ENCODE measurements around the gene B4GALNT3. TPM values are rescaled to one million over a fixed set of nuclear protein-coding genes. Genes with fewer than 3 reads are reported as not detected.

Gene B4GALNT3
- total RNA-seq, 1 donor from 2014 or later = 43.4 TPM

DNA sequence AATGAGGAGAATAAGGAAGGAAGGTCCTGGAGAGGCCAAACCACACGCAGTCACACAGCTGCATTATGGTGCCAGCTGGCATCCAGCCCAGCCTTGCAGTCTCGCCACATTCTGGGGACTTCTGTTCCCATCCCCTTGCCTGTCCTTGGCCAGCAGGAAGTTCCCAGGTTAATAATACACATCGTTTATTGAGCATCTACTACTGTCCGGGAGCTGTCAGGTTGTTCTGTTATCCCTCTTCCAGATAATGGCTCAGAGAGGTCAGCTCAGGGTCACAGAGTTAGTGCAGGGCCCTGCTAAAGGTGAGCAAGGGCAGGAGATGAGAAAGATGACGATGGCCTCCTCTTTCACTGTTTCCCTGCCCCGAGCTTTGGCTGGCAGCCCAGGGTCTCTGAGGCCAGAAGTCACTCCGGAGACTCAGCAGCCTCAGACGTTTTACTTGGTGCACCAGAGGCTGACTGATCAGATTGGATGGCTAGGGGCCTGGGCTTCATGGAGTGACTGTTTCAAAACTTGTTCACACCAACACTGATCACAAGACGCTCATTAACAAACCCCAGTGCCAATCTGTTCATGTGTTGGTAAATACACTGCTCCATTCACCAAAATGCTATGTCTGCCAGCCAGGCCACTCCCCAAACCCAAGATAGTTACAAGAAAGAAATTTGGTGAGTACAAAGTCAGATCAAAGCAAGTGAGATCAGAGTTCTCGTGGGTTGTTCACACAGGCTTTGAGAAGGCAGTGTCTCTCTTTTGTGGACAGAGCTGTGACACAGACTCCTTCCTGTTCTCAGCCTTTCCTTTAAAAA lies 79.2 kb downstream of the B4GALNT3 start:
- H3K27me3 ChIP-seq (ENCODE audit: low read depth) = no peaks in the 10 kb centered on the region
- peak overlapping the region; percentile 4 for H3K27ac ChIP-seq (replicated peaks)
- no peak overlapping the region for H3K4me3 ChIP-seq
- H3K9me3 ChIP-seq (replicated peaks) = no peaks in the 10 kb centered on the region
- DNase-seq = peak; percentile 69
- no peaks in the 10 kb centered on the region for H3K36me3 ChIP-seq
- H3K4me1 ChIP-seq = peaks cover 35% of the 10 kb centered on the region
- TF ChIP-seq CTCF (IDR thresholded peaks at IDR 0.05; ENCODE audit: borderline replicate concordance) = no peak
- intact Hi-C loops (cut with micrococcal nuclease) = no loop called here

DNA sequence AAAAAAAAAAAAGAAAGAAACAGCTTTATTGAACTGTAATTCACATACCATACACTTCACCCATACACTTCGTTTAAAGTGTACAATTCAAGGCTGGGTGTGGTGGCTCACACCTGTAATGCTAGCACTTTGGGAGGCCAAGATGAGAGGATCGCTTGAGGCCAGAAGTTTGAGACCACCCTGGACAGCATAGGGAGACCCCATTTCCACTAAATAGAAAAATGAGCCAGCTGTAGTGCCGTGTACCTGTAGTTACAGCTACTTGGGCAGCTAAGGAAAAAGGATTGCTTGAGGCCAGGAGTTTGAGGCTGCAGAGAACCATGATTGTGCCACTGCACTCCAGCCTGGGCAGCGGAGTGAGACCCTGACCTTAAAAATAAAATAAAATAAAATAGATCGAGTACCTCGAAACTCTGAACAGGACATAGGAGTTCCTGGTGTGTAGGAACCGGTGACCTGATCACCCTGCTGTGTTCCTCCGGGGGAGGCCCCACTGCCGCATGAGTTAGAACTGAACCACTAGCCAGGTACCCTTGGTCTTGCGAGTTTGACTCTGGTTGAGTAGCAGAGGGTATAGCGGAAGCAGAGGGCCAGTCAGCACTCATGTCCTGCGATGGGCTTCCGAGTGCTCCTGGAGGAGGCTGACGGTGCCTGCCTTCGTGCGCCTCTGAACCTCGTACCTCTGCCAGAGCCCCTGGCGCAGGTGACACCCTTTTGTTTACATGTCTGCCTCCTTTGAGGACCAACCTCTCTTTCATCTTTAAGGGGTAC lies 80.0 kb downstream of the B4GALNT3 start:
- H3K9me3 ChIP-seq (replicated peaks) = no peaks in the 10 kb centered on the region
- no peak overlapping the region for H3K27ac ChIP-seq (replicated peaks)
- H3K36me3 ChIP-seq = no peaks in the 10 kb centered on the region
- DNase-seq = no peak
- no peak overlapping the region for H3K4me3 ChIP-seq
- no peaks in the 10 kb centered on the region for H3K27me3 ChIP-seq (ENCODE audit: low read depth)
- intact Hi-C loops (cut with micrococcal nuclease) = no loop called here
- H3K4me1 ChIP-seq = peaks cover 35% of the 10 kb centered on the region
- TF ChIP-seq CTCF (IDR thresholded peaks at IDR 0.05; ENCODE audit: borderline replicate concordance) = no peak

- Histone ChIP-seq H3K9me3 (replicated peaks) (no peaks in the 10 kb centered on the region), H3K4me1 (peaks cover 41% of the 10 kb centered on the region), H3K27me3 (ENCODE audit: low read depth) (peaks cover 6% of the 10 kb centered on the region), H3K36me3 (no peaks in the 10 kb centered on the region), H3K27ac (replicated peaks) (peak overlapping the region; percentile 54), H3K4me3 (no peak overlapping the region)
- intact Hi-C loops (cut with micrococcal nuclease) = no loop called here
- TF ChIP-seq CTCF (IDR thresholded peaks at IDR 0.05; ENCODE audit: borderline replicate concordance) = no peak
- DNase-seq = no peak
Measured at GRCh38 chr12:541676-542324, 82.1 kb downstream of the B4GALNT3 start.

GRCh38 chr12:542395-543113 lies 82.8 kb downstream of the B4GALNT3 start:
- H3K27me3 ChIP-seq (ENCODE audit: low read depth) = peaks cover 9% of the 10 kb centered on the region
- H3K27ac ChIP-seq (replicated peaks) = peak overlapping the region; percentile 54
- TF ChIP-seq CTCF (IDR thresholded peaks at IDR 0.05; ENCODE audit: borderline replicate concordance) = no peak
- no peaks in the 10 kb centered on the region for H3K36me3 ChIP-seq
- H3K4me3 ChIP-seq = no peak overlapping the region
- intact Hi-C loops (cut with micrococcal nuclease) = no loop called here
- H3K9me3 ChIP-seq (replicated peaks) = no peaks in the 10 kb centered on the region
- H3K4me1 ChIP-seq = peaks cover 49% of the 10 kb centered on the region
- no peak for DNase-seq

GRCh38 chr12:543114-543451 lies 83.3 kb downstream of the B4GALNT3 start:
- Histone ChIP-seq H3K9me3 (replicated peaks) (no peaks in the 10 kb centered on the region), H3K36me3 (no peaks in the 10 kb centered on the region), H3K4me1 (peaks cover 52% of the 10 kb centered on the region), H3K27ac (replicated peaks) (peak overlapping the region; percentile 54), H3K4me3 (no peak overlapping the region), H3K27me3 (ENCODE audit: low read depth) (peaks cover 14% of the 10 kb centered on the region)
- no peak for TF ChIP-seq CTCF (IDR thresholded peaks at IDR 0.05; ENCODE audit: borderline replicate concordance)
- intact Hi-C loops (cut with micrococcal nuclease) = no loop called here
- no peak for DNase-seq
